Neural progenitor cell (in vitro differentiated cells): ENCODE data around the gene LXN. TPM values are rescaled to one million over a fixed set of nuclear protein-coding genes. Genes with fewer than 3 reads are reported as not detected.

Source experiments
- DNase-seq: peaks from one replicate; pipeline ENCODE4 v3.0.0-alpha.2; 2016; ENCODE audit warnings: low spot score
- H2AFZ ChIP-seq: fragments of 200-600 bp; sonication (generic); replicated peaks from 2 replicates; pipeline ENCODE4 v1.6.1; 2016; ENCODE audit warnings: antibody characterized with exemption
- H3F3A ChIP-seq: fragments of 200-600 bp; sonication (generic); 2 replicates; pipeline ENCODE4 v1.6.1; 2016; ENCODE audit warnings: antibody characterized with exemption, low read depth
- H3K27ac ChIP-seq: fragments of 200-600 bp; sonication (generic); 2 replicates; pipeline ENCODE4 v1.5.1; 2016; ENCODE audit warnings: mild to moderate bottlenecking
- H3K27me3 ChIP-seq: fragments of 200-600 bp; sonication (generic); 2 replicates; pipeline ENCODE4 v1.6.1; 2016; ENCODE audit warnings: mild to moderate bottlenecking, moderate library complexity
- H3K36me3 ChIP-seq: fragments of 200-600 bp; sonication (generic); 2 replicates; pipeline ENCODE4 v1.5.1; 2016
- H3K4me1 ChIP-seq: fragments of 200-600 bp; sonication (generic); 2 replicates; pipeline ENCODE4 v1.6.1; 2016; ENCODE audit warnings: mixed run types
- H3K4me2 ChIP-seq: fragments of 200-600 bp; sonication (generic); 2 replicates; pipeline ENCODE4 v1.6.1; 2016
- H3K4me3 ChIP-seq: fragments of 200-600 bp; sonication (generic); 2 replicates; pipeline ENCODE4 v1.5.1; 2016
- H3K79me2 ChIP-seq: fragments of 200-600 bp; sonication (generic); 2 replicates; pipeline ENCODE4 v1.6.1; 2016; ENCODE audit warnings: low read depth
- H3K9ac ChIP-seq: fragments of 200-600 bp; sonication (generic); 2 replicates; pipeline ENCODE4 v1.6.1; 2016
- H3K9me3 ChIP-seq: fragments of 200-600 bp; sonication (generic); 2 replicates; pipeline ENCODE4 v1.5.1; 2016; ENCODE audit warnings: low read depth
- H4K20me1 ChIP-seq: fragments of 200-600 bp; sonication (generic); 2 replicates; pipeline ENCODE4 v1.6.1; 2016; ENCODE audit warnings: low read depth
- H3K27ac Mint-ChIP-seq: 3 replicates; pipeline ENCODE4 v1.8.0; 2021; ENCODE audit warnings: mixed read lengths
- H3K27me3 Mint-ChIP-seq: 2 replicates; pipeline ENCODE4 v1.8.0; 2022; ENCODE audit warnings: low read depth, mild to moderate bottlenecking, inconsistent platforms, moderate library complexity, mixed read lengths; ENCODE audit not compliant: insufficient read depth
- H3K36me3 Mint-ChIP-seq: 3 replicates; pipeline ENCODE4 v1.8.0; 2021; ENCODE audit warnings: mixed read lengths
- H3K4me1 Mint-ChIP-seq: 3 replicates; pipeline ENCODE4 v1.8.0; 2021; ENCODE audit warnings: mixed read lengths
- H3K4me3 Mint-ChIP-seq: 3 replicates; pipeline ENCODE4 v1.8.0; 2021; ENCODE audit warnings: mild to moderate bottlenecking, moderate library complexity, mixed read lengths
- H3K9me3 Mint-ChIP-seq: 3 replicates; pipeline ENCODE4 v1.8.0; 2020; ENCODE audit warnings: mixed read lengths
- EZH2 ChIP-seq: fragments of 200-600 bp; sonication (generic); IDR thresholded peaks from 2 replicates; pipeline ENCODE4 v1.6.1; 2017; ENCODE audit warnings: antibody characterized with exemption, mild to moderate bottlenecking, moderate library complexity
- EZH2phosphoT487 ChIP-seq: fragments of 200-600 bp; sonication (generic); IDR thresholded peaks from 2 replicates; pipeline ENCODE4 v1.6.1; 2017; ENCODE audit warnings: antibody characterized with exemption
- total RNA-seq: library from RNA; depleted of rRNA; stranded (reverse); fragments of >200 nt; gene quantifications from 2 replicates; pipeline ENCODE4 v1.2.3, GENCODE V29; 2015; ENCODE audit warnings: low replicate concordance
- TF ChIP-seq, protein P1 (sequence below): fragments of 200-600 bp; sonication (generic); IDR thresholded peaks from 2 replicates; pipeline ENCODE4 v1.5.1; 2017; ENCODE audit warnings: antibody characterized with exemption, mild to moderate bottlenecking

Gene LXN
- total RNA-seq, 1 donor from 2014 or later: 25.9 TPM

DNA sequence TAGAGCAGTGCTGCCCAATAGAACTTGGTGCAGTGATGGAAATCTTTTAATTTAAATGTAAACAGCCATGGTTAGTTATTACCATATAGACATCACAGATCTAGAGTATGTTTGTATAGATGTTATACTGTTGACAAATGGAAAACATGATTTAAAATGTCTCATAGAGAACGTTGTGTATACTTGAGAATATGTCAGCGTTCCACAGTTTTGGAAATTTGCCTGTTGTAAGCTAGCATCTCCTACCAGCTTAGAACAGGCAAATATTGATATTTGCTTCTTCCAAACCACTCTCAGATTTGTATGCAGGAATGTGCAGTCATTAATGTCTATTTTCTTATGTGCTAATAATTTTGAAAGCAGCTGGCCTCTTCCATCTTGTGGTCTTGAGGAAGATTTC lies 8.4 kb upstream of the LXN start:
- Mint-ChIP-seq H3K36me3 (no peaks in the 10 kb centered on the region), H3K9me3 (no peaks in the 10 kb centered on the region), H3K27me3 (no peaks in the 10 kb centered on the region), H3K4me3 (no peak overlapping the region), H3K27ac (no peak overlapping the region), H3K4me1 (no peaks in the 10 kb centered on the region)
- no peaks in the 10 kb centered on the region for H3K27me3 ChIP-seq
- no peak overlapping the region for H2AFZ ChIP-seq
- H3K9me3 ChIP-seq: no peaks in the 10 kb centered on the region
- TF ChIP-seq, protein P1, sequence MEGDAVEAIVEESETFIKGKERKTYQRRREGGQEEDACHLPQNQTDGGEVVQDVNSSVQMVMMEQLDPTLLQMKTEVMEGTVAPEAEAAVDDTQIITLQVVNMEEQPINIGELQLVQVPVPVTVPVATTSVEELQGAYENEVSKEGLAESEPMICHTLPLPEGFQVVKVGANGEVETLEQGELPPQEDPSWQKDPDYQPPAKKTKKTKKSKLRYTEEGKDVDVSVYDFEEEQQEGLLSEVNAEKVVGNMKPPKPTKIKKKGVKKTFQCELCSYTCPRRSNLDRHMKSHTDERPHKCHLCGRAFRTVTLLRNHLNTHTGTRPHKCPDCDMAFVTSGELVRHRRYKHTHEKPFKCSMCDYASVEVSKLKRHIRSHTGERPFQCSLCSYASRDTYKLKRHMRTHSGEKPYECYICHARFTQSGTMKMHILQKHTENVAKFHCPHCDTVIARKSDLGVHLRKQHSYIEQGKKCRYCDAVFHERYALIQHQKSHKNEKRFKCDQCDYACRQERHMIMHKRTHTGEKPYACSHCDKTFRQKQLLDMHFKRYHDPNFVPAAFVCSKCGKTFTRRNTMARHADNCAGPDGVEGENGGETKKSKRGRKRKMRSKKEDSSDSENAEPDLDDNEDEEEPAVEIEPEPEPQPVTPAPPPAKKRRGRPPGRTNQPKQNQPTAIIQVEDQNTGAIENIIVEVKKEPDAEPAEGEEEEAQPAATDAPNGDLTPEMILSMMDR: no peak
- no peak for TF ChIP-seq EZH2
- TF ChIP-seq EZH2phosphoT487: no peak
- no peak overlapping the region for H3K4me2 ChIP-seq
- no peak for DNase-seq
- H3K4me3 ChIP-seq: no peak overlapping the region
- no peaks in the 10 kb centered on the region for H3K79me2 ChIP-seq
- H3K9ac ChIP-seq: no peak overlapping the region
- no peaks in the 10 kb centered on the region for H3K4me1 ChIP-seq
- no peaks in the 10 kb centered on the region for H3K36me3 ChIP-seq
- no peaks in the 10 kb centered on the region for H3F3A ChIP-seq
- H4K20me1 ChIP-seq: no peaks in the 10 kb centered on the region
- no peak overlapping the region for H3K27ac ChIP-seq

DNA sequence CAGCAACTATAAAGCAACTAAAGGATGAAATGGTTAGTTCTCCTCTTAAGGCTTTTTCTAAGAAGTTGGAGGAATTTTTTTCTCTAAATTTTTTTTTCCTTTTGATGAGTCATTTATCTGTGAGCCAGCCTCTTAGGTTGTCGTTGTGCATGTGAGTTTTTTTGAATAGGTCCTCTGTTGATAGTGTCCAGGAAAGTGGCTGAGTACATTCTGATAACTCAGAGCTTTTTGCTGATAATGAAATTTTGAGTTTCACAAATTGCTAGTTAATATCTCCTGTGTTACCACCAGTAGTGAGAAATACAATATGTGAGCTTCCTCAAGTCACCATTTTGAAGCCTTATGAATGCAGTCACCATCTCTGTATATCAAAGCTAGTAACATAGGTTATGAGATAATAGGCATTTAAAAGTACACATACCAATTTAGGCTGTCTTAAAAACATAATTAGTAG lies 7.1 kb upstream of the LXN start:
- H3K9ac ChIP-seq: no peak overlapping the region
- H2AFZ ChIP-seq: no peak overlapping the region
- no peaks in the 10 kb centered on the region for H3K9me3 ChIP-seq
- no peaks in the 10 kb centered on the region for H4K20me1 ChIP-seq
- no peak overlapping the region for H3K27ac ChIP-seq
- no peaks in the 10 kb centered on the region for H3K4me1 ChIP-seq
- DNase-seq: no peak
- H3K79me2 ChIP-seq: no peaks in the 10 kb centered on the region
- H3K4me3 ChIP-seq: no peak overlapping the region
- H3F3A ChIP-seq: no peaks in the 10 kb centered on the region
- TF ChIP-seq, protein P1: no peak
- no peak for TF ChIP-seq EZH2
- TF ChIP-seq EZH2phosphoT487: no peak
- H3K4me1 Mint-ChIP-seq: no peaks in the 10 kb centered on the region
- H3K27ac Mint-ChIP-seq: no peak overlapping the region
- H3K27me3 ChIP-seq: no peaks in the 10 kb centered on the region
- no peaks in the 10 kb centered on the region for H3K36me3 ChIP-seq
- no peak overlapping the region for H3K4me3 Mint-ChIP-seq
- peaks cover 2% of the 10 kb centered on the region for H3K27me3 Mint-ChIP-seq
- H3K4me2 ChIP-seq: no peak overlapping the region
- H3K9me3 Mint-ChIP-seq: no peaks in the 10 kb centered on the region
- H3K36me3 Mint-ChIP-seq: no peaks in the 10 kb centered on the region

DNA sequence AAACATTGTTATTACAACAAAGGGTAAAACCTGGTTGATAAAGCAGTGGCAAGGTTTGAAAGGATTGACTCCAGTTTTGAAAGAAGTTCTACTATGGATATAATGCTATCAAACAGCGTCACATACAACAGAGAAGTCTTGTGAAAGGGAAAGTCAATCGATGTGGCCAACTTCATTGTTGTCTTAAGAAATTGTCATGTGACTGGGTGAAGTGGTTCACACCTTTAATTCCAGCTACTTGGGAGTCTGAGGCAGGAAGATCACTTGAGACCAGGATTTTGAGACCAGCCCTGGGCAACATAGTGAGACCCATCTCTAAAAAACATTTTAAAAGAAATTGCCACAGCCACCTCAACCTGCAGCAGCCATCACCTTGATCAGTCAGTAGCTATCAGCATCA lies 6.2 kb upstream of the LXN start:
- DNase-seq: no peak
- Histone ChIP-seq H3K9me3 (no peaks in the 10 kb centered on the region), H3K4me2 (no peak overlapping the region), H3F3A (no peaks in the 10 kb centered on the region), H3K79me2 (no peaks in the 10 kb centered on the region), H4K20me1 (no peaks in the 10 kb centered on the region), H3K36me3 (no peaks in the 10 kb centered on the region), H3K9ac (no peak overlapping the region), H3K27me3 (no peaks in the 10 kb centered on the region), H2AFZ (no peak overlapping the region), H3K4me1 (no peaks in the 10 kb centered on the region), H3K27ac (no peak overlapping the region), H3K4me3 (no peak overlapping the region)
- Mint-ChIP-seq H3K36me3 (peaks cover 1% of the 10 kb centered on the region), H3K4me1 (no peaks in the 10 kb centered on the region), H3K27ac (no peak overlapping the region), H3K4me3 (no peak overlapping the region), H3K27me3 (peaks cover 2% of the 10 kb centered on the region), H3K9me3 (no peaks in the 10 kb centered on the region)
- TF ChIP-seq EZH2phosphoT487 (no peak), EZH2 (no peak)
- TF ChIP-seq, protein P1: no peak
